HG02678 (cell line): ENCODE measurements around the gene ASTN2.

ENCODE experiments used
- ATAC-seq: cut with Tn5 transposase; IDR thresholded peaks from one replicate; pipeline ENCODE4 v1.9.1; 2021; ENCODE audit warnings: mild to moderate bottlenecking, moderate library complexity; ENCODE audit not compliant: unreplicated experiment

ASTN2 gene

GRCh38 chr9:116452227-116452626 lies 962.6 kb downstream of the ASTN2 start:
- no peak for ATAC-seq

- ATAC-seq, result no peak
Measured at GRCh38 chr9:116451500-116452115, 963.2 kb downstream of the ASTN2 start.

GRCh38 chr9:116450378-116451139 lies 964.3 kb downstream of the ASTN2 start:
- ATAC-seq, result peak; percentile 80

- no peak for ATAC-seq
Measured at GRCh38 chr9:116449949-116450348, 964.9 kb downstream of the ASTN2 start.

GRCh38 chr9:116448431-116448830 lies 966.4 kb downstream of the ASTN2 start:
- no peak for ATAC-seq

- no peak for ATAC-seq
Measured at GRCh38 chr9:116447934-116448333, 966.9 kb downstream of the ASTN2 start.

- ATAC-seq, result no peak
Measured at GRCh38 chr9:116442528-116442927, 972.3 kb downstream of the ASTN2 start.

GRCh38 chr9:116437411-116438370 lies 977.2 kb downstream of the ASTN2 start:
- ATAC-seq, result no peak

- no peak for ATAC-seq
Measured at GRCh38 chr9:116436121-116436520, 978.7 kb downstream of the ASTN2 start.

GRCh38 chr9:116435706-116436105 lies 979.2 kb downstream of the ASTN2 start:
- ATAC-seq, result no peak

GRCh38 chr9:116434314-116434713 lies 980.5 kb downstream of the ASTN2 start:
- no peak for ATAC-seq

GRCh38 chr9:116432051-116432450 lies 982.8 kb downstream of the ASTN2 start:
- no peak for ATAC-seq

GRCh38 chr9:116430849-116431248 lies 984.0 kb downstream of the ASTN2 start:
- ATAC-seq, result no peak

- no peak for ATAC-seq
Measured at GRCh38 chr9:116425244-116425643, 989.6 kb downstream of the ASTN2 start.

- ATAC-seq, result no peak
Measured at GRCh38 chr9:116423149-116423548, 991.7 kb downstream of the ASTN2 start.

GRCh38 chr9:116422119-116422979 lies 992.5 kb downstream of the ASTN2 start:
- no peak for ATAC-seq

GRCh38 chr9:116420993-116421538 lies 993.8 kb downstream of the ASTN2 start:
- ATAC-seq, result no peak

GRCh38 chr9:116419181-116419580 lies 995.7 kb downstream of the ASTN2 start:
- no peak for ATAC-seq

GRCh38 chr9:116417464-116417863 lies 997.4 kb downstream of the ASTN2 start:
- no peak for ATAC-seq

- no peak for ATAC-seq
Measured at GRCh38 chr9:116416421-116416820, 998.4 kb downstream of the ASTN2 start.
